HG03571 (cell line): ENCODE measurements around the gene ZNF3.

Source experiments
- ATAC-seq: cut with Tn5 transposase; IDR thresholded peaks from one replicate; pipeline ENCODE4 v1.9.1; 2021; ENCODE audit not compliant: unreplicated experiment

Gene ZNF3

DNA sequence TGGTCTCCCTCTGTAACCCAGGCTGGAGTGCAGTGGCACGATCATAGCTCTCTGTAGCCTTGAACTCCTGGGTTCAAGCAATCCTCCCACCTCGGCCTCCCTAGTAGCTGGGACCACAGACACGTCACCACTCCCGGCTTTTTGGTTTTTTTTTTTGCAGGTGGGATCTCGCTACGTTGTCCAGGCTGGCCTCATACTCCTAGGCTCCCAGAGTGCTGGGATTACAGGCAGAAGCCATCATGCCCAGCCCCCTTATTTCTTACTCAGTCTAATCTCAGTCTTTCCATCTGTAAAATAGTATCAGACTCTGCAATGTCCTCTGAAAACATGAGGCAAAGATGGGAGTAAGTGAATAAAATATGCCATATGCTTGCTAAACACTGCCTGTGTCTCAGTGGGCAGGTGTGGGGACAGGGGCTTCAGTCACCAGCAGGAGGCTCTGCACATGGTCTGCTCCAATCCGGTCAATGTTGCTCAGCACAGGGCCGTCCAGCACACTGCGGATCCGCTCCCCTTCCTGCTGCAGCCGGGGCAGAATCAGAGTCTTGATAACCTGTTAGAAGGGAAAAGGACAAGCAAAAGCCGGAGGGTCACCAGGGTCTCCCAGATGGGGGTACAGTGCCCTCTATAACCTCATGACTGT, 28.1 kb upstream of the ZNF3 start:
- ATAC-seq, result no peak

- ATAC-seq, result no peak
These were observed 26.4 kb upstream of the ZNF3 start for GRCh38 chr7:100107890-100108289.

- ATAC-seq, result no peak
These were observed 25.7 kb upstream of the ZNF3 start for GRCh38 chr7:100107125-100107737.

DNA sequence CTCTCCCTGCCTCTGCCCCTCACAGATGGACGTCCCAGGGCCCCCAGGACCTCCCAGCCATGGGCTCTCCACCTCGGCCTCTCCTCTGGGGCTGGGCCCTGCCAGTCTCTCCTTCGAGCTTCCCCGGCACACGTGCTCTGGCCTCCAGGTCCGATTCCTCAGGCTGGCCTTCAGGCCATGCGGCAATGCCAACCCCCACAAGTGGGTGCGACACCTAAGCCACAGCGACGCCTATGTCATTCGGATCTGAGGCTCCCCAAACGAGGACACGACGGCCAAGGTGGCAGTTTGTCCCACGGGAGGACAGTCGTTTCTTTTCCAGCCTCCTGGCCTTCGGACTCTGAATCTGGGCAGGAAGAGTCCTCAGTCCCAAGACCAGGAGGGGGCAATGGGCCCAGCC, 25.1 kb upstream of the ZNF3 start:
- ATAC-seq, result no peak

DNA sequence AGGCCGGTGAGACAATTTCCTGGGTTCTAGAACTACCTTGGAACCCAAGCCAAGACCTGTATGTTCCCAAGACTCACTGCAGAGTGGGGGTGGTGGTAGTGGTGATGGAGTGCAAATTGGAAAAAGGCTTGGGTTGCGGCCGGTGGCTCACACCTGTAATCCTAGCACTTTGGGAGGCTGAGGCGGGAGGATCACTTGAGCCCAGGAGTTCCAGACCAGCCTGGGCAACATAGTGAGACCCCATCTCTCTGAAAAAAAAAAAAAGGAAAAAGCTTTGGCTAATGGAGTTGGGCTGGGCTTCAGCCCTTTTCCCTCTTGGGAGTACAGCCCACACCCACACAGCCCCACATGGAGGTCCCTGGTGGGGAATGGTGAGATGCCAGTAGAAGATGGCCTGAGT, 24.0 kb upstream of the ZNF3 start:
- no peak for ATAC-seq

DNA sequence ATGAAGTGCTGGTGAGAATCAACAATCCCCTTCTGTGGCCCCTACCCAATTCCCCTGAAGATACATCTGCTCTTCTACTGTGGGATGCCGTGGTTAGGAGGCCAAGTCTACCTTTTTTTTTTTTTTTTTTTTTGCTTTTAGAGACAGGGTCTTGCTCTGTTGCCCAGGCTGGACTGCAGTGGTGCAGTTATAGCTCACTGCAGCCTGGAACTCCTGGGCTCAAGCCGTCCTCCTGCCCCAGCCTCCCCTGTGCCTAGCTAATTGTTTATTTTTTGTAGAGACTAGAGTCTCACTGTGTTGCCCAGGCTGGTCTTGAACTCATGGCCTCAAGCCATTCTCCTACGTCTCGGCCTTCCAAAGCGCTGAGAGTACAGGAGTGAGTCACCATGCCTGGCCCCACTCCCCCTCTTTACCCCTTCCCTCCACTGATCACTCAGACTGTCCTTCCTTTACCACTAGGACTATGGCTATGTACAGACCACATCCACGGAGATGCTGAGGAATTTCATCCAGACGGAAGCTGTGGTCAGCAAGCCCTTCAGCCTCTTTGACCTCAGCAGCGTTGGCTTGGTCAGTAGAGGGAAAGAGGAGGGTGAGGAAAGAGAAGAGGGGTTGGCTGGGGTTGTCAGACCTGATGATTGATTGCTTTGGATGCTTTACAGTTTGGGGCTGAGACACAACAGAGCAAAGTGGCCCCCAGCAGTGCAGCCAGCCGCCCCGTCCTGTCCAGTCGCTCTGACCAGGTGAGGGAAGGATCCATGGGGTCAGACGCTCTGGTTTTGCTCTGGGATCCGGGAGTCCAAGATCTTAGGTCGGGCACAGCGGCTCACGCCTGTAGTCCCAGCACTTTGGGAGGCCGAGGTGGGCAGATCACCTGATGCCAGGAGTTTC, 21.7 kb upstream of the ZNF3 start:
- no peak for ATAC-seq

- peak; percentile 76 for ATAC-seq
These were observed 19.7 kb upstream of the ZNF3 start, which contains the start of the genes AP4M1 and MCM7 for GRCh38 chr7:100101016-100101862. AP4M1 (plus strand) TSS chr7:100101643; CDS start chr7:100101715, 72 bp downstream. MCM7 (minus strand) TSS chr7:100101397; CDS start chr7:100101294, 103 bp downstream.

- ATAC-seq, result peak; percentile 67
These were observed 19.0 kb upstream of the ZNF3 start for GRCh38 chr7:100100420-100101015.

DNA sequence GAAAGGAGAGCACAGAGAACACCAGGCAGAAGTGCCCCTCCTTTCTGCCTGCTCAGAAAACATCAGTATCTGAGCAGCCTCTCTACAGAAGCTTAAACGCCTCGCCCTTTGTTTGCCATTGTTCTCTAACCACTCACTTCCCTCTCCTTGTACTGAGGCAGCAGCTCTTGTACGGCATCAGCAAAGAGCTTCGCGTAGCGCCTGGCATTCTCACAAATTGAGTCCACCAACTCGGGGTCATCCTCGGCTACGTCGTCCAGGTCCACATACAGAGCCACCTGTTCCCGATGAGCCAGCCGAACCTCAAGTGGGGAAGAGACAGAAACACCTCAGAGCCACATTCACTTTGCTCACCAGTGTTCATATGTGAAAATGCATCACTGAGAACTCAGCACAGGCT, 17.9 kb upstream of the ZNF3 start:
- no peak for ATAC-seq

DNA sequence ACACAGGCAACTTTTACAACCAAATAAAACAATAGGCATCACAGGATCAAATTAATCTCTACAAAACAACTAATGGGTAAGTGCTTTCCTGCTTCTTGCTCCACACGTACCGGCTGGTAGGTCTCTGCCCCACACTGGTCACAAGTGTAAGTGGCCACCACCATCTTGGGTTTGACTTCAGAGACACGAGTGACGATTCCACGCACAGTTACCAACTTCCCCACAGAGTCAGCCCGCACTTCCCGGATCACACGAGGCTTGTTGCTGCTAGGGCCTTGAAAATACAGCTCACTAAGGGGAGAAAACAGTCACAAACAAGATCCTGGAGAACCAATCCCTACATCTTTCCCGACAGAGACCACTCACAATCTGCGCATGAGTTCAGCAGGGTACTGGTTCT, 17.4 kb upstream of the ZNF3 start:
- no peak for ATAC-seq

DNA sequence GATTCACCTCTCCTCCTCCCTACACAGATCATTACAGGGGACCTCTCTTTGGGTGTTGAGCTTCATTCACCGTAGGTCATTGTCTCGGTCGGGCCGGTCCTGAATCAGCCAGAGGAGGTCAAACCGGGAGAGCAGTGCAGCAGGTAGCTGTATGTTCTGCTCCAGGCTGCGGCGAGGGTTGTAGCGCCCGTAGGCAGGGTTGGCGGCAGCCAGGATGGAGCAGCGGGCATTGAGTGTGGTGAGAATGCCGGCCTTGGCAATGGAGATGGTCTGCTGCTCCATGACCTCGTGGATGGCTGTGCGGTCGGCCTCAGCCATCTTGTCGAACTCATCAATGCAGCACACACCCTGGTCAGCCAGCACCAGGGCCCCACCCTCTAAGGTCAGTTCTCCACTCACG, 14.2 kb upstream of the ZNF3 start:
- no peak for ATAC-seq

- no peak for ATAC-seq
These were observed 13.8 kb upstream of the ZNF3 start for GRCh38 chr7:100095289-100095688.

DNA sequence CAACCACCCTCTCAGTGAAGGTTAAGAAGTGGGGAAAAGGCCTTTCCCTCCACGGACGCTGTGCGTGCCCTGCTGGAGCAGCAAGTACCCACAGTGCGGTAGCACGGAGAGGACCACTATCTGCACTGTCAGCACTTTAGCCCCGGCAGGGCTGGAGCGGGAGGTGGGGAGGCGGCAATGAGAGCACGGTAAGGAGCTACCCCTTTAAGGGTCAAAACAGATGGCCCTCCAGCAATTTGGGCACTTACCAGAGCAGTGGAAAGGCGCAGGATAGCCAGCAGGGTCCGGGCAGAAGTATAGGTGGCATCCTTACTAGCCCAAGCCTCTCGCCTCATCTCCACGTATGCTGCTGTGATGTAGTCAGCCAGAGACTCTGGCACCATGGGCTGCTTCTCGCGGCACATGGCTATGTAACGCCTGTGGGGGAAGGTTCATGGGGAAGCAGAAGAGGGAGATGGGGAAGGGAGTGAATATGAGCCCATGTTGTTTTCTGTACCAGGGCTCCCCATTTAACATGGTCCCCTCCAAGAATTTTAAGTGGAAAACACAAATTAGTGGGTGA, 12.5 kb upstream of the ZNF3 start:
- ATAC-seq, result no peak

DNA sequence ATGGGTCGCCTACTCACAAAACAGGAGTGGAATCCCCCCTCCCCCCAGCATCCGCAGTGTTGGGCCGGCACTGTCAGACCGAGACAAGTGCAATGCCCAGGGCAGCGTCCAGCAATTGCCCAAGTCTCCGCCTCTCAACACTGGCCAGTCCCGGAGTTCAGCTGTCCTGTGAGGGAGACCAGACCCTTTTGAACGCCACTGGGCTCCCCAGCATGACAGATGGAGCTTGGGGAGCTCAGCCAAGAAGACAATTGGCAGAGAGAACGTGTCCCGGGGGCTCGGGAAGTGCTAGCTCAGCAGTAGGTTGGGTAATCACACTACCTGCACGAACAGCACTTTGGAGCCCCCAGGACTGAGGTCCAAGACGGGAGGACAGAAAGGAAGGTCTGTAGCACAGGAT, 12.0 kb upstream of the ZNF3 start:
- ATAC-seq, result no peak

GRCh38 chr7:100093054-100093453, 11.5 kb upstream of the ZNF3 start:
- no peak for ATAC-seq

DNA sequence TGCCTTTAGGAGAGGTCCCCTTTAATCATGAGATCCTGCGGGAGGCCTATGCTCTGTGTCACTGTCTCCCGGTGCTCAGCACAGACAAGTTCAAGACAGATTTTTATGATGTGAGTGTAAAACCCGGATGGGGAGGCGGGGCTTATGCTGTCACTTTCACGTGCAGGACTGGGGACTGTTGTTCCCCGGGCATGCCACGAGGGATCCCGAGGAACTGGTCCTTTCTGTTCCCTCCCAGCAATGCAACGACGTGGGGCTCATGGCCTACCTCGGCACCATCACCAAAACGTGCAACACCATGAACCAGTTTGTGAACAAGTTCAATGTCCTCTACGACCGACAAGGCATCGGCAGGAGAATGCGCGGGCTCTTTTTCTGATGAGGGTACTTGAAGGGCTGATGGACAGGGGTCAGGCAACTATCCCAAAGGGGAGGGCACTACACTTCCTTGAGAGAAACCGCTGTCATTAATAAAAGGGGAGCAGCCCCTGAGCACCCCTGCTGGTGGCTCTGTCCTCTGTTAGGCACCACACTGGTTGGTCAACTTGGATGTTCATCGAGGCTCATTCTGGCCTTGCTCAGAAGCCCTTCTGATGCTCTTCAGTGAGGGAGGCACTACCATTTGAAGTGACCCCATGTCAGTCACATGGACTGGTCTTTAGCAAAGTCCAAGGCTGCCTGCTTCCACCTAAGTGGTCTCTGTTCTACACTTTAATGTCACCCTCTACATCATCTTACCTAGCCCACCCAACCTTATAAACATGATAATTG, 10.1 kb upstream of the ZNF3 start:
- no peak for ATAC-seq

DNA sequence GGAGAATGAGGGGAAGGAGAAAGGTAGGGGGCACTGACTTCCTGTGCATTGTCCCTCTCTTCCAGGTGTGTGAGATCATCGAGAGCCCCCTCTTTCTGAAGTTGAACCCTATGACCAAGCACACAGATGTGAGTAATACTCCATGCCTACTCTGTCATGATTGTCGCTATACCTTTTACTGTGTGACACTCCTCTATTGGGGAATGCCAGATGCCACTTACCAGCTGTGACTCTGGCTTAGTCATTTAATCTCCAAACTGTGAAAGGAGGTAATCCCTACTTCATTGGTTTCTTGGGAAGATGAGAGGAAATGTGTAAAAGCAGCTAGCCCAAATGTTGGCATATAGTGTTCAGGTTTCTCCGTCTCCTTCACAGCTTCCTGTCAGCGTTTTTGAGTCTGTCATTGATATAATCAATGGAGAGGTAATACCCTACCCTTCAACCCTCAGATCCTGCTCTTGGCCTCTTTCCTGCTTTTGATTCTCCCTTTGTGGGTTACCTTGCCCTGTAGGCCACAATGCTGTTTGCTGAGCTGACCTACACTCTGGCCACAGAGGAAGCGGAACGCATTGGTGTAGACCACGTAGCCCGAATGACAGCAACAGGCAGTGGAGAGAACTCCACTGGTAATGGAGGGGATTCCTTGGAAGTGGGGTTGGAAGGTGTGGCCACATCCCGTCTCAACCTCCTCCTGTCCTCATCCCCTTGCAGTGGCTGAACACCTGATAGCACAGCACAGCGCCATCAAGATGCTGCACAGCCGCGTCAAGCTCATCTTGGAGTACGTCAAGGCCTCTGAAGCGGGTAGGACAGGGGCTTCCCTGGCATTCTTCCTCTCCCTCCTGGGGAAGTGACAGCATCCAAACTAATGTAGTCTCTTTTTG, 9.2 kb upstream of the ZNF3 start:
- ATAC-seq, result no peak

GRCh38 chr7:100089458-100090196, 8.1 kb upstream of the ZNF3 start:
- ATAC-seq, result no peak
